ENCODE results near the gene PRKG1.

DNA sequence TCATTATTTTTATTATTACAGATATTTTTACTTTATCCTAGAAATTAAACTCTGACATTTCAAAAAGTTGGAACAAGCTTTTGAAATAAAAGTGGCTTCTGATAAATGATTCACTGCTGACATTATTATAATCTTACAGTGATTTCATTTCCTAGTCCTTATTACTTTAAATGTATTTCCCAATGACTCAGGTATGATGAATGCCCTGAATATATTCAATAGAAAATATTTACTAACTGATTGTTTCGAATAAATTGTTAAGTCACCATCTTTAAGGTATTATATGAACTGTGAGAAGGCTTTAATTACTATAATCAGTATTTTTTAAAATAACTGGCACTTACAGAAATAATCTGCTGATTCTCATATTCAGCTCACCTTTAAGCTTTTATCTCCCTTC, 1261.4 kb downstream of the PRKG1 start:
- TF ChIP-seq TAF1 (IDR thresholded peaks at IDR 0.05; ENCODE audit: borderline replicate concordance, low read depth, low read length) (no peak), POLR2A (IDR thresholded peaks at IDR 0.05; ENCODE audit: low read depth, low read length) (no peak), POLR2AphosphoS5 (IDR thresholded peaks at IDR 0.05; ENCODE audit: low read depth, low read length) (no peak)
